HG03196 (cell line): ENCODE measurements around the gene RITA1.
A peak's percentile ranks its signal among the peaks of the same experiment; 100 is the strongest.
"Not testable (repeated sequence)": the region's sequence is repeated elsewhere in the genome, so short reads cannot be mapped to it uniquely, and the experiment has no call there.

ENCODE experiments used
- ATAC-seq: cut with Tn5 transposase; IDR thresholded peaks from one replicate; pipeline ENCODE4 v1.9.1; 2021; ENCODE audit not compliant: unreplicated experiment

RITA1 gene

DNA sequence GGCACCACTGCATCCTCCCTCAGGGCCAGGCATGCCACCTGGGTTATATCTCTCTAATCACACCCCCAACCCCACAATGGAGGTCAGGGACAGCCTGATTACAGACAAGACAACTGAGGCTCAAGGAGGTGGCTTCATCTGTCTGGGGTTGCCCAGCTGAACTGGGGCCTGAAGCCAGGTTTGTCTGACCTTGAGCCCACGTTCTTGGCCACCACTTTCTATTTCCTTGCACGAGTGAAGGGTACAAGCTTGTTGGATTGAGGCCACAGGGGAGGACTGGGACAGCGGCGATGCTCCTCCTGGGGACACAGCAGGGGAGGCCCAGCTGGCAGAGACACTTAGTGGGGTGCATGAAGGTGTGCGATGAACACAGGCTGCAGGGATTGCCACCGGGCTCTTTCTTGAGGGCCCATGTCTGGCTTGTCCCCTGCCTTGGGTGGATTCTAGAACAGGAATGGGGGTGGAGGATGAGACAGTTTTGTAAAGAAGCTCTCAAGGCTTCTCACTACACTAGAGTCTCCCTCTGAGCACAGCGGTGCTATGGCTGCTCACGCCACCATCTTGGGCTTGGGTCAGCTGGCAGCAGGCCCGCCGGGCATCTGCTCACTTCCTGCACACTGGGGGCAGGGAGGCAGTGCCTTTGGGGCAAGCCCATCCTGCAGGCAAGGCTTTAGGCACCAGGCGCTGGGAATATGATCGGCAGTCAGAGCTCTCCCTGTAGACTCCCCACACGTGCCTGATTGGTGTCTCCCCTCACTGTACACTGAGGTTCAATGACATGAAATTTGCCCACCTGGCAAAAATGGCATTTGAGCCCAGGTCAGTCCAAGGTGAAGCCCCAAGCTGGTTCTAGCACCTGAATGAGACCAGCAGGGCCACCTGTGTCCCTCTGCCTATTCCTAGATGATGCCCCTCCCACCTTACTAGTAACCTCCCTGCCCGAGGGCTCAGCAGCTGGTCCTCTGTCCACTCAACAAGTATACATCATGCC lies 16.0 kb downstream of the RITA1 start:
- ATAC-seq, result no peak

DNA sequence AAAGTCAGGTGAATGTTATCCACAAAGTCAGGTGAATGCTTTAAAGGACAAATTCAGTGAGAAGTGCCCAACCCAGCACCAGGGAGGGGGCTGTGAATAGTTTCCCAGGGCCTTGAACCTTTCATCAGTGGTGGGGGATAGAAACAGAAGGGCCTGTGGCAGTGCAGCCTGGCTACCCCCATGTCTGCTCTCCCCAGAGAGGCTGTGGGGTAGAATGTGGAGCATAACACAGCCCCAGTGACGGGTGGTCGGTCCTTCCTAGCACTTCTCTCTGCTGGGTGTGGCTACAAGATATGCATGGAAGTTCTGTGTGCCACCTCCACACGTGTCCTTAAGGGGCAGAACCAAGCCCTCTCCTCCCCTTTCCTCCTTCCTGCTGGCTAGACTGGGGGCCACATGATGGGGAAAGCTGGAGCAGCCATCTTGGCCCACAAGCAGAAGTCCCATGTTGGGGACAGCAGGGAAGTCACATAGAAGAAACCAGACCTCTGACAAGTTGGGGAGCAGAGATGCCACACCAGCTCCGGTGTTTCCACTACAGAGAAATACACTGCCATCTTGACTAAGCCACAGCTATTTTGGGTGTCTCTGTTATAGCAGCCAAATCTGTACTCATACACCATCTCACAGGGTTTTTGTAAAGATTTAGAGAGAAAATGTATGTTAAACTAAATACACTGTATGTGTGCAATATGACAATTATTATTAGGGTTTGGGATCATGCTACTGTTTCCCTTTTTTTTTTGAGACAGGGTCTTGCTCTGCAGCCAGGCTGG lies 17.0 kb downstream of the RITA1 start:
- ATAC-seq, result no peak

DNA sequence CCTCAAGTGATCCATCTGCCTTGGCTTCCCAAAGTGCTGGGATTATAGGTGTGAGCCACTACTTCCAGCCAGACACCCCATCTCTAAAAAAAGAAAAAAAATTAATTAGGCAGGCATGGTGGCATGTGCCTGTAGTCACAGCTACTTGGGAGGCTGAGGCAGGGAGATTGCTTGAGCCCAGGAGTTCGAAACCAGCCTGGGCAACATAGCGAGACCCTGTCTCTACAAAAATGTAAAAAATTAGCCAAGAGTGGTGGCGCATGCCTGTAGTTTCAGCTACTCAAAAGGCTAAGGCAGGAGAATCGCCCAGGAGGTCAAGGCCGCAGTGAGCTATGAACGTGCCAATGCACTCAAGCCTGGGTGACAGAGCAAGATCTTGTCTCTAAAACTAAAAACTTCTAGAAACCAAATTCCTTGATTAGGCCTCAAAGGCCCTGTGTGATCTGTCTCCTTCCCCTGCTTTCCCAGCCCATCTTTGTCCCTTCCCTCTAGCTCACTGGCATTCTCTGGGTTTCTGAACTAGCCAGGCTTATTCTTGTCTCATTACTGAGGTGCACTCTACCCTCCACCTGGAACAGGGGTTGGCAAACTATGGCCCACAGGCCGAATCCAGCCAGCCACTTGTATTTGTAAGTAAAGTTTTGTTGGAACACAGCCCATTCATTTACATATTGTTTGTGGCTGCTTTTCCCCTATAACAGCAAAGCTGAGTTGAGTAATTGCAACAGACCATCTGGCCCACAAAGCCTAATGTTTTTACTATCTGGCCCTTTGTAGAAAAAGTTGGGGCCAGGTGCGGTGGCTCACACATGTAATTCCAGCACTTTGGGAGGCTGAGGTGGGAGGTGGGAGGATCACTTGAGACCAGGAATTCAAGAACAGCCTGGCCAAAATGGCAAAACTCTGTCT lies 18.6 kb downstream of the RITA1 start:
- no peak for ATAC-seq

DNA sequence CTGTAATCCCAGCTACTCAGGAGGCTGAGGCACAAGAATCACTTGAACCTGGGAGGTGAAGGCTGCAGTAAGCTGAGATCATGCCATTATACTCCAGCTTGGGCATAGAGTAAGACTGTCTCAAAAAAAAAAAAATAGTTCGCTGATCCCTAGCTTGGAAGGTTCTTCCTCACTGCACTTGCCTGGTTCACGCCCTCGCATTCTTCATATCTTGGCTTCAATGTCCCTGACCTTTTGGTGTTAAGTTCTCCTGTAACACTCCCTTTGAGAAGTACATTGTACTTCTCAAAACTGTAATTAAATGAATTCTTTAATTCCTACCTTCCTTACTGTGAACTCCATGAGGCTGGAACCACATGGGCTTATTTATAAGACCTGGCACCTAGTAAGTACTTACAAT lies 19.3 kb downstream of the RITA1 start:
- ATAC-seq, result no peak

DNA sequence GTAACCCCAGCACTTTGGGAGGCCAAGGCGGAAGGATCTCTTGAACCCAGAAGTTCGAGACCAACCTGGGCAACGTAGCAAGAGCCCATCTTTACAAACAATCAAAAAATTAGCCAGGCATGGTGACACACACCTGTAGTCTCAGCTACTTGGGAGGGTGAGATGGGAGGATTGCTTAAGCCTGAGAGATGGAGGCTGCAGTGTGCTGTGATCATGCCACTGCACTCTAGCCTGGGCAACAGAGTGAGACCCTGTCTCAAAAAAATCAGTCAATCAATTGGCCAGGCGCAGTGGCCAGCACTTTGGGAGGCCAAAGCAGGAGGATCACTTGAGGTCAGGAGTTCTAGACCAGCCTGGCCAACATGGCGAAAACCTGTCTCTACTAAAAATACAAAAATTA lies 21.3 kb downstream of the RITA1 start:
- ATAC-seq, result not testable (repeated sequence)

DNA sequence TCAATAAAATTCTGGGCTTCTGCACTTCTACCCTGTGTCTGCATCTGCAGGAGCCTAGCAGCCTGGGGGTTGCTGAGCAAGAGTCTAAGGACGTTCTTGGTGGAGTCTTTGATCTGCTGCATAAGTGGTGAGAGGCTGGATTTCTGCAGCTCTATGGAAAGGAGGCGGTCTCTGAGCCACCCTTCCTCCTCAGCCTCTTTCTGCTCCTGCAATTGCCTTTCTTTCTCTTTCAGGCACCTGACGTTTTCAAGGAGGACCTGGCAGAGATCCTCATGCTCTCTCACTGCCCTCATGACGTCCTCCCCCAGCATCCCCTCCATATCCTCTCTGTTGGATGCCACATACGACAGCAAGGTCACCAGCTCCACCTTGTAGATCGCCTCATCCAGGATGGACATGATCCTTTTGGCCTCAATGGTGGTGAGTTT lies 22.1 kb downstream of the RITA1 start:
- ATAC-seq, result peak; percentile 2

DNA sequence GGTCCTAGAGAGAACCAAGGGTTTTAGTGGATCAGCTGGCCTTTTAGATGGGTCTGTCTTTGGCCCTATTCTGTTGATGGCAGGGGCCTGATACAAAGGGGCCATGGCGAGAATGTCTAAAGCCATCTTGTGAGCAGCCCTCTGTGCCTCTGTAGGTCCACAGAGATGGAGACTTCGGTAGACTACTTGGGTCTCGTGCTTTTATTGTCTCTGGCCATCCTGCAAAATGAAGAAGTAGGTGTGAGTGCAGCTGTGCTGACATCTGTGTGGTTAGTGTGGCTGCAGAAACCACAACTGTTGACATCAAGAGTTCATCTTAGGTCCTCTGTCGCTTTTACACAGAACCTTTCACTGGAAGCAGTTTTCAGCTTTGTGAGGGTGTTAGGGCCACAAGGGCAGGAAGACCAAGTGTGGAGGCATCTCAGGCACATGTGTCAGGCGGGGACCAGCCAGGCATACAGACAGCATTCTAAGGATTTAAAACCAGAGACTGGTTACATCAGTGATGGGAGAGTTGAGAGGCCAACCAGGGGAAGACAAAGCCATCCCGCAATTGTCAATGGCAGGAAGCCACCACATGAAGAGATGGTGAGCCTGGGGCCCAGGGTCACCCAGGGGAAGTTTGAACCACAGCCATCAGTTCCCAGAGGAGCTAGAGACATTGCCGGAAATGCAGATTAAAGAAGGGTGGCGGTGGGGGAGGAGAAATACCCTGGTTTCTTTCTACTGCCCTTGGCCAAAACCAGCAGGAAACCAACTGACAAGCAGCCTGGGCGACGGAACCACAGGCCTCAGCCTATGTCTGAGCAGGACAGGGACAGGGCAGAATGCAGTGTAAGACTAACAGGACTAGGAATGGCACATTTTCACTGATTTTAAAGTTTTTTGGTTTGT lies 22.8 kb downstream of the RITA1 start:
- ATAC-seq, result peak; percentile 78

DNA sequence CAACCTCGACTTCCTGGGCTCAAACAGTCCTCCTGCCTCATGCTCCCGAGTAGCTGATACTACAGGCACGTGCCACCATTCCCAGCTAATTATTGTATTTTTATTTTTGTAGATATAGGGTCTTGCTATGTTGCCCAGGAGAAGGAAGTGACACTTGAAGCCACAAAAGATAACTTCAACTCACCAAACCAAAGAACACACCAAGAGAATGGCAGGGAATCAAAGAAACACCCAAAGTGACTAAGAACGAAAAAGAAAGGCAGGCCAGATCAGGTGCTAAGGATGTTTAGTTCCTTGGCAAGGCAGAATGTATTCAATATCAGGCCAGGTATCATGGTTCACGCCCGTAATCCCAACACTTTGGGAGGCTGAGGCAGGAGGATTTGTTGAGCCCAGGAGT lies 25.6 kb downstream of the RITA1 start:
- no peak for ATAC-seq

DNA sequence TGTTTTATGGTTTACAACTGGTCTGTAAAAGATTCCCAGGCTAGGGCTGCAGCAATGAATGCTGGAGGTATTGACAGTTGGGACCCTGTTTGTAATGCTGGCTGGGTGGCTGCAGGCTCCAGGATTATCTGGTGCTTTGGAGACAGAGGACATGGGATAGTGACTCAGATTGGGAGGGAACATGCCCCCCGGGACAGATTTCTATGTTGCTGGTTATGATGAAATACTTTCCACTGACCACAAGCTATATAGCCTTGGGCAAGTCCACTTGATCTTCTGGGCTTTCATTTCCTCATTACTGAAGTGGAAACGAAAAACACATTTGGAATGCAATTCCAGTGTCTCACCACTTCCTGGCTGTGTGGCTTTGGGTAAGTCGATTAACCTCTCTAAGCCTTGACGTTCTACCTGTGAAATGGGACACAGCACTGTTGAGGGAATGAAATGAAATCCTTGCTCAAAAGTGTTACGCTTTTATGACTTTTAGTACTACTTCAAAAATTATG lies 29.4 kb downstream of the RITA1 start:
- ATAC-seq, result peak; percentile 65

DNA sequence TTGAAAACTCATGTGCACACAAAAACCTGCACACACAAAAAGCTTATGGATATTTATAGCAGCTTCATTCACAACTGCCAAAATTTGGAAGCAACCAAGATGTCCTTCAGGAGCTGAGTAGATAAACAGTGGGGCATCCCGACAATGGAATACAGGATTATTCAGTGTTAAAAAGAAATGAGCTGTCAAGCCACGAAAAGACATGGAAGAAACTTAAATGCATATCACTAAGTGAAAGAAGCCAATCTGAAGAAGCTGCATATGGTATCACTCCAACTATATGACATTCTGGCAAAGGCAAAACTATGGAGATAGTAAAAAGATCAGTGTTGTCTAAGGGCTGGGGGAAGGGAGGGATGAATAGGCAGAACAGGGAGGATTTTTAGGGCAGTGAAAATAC lies 30.5 kb downstream of the RITA1 start:
- ATAC-seq, result no peak

DNA sequence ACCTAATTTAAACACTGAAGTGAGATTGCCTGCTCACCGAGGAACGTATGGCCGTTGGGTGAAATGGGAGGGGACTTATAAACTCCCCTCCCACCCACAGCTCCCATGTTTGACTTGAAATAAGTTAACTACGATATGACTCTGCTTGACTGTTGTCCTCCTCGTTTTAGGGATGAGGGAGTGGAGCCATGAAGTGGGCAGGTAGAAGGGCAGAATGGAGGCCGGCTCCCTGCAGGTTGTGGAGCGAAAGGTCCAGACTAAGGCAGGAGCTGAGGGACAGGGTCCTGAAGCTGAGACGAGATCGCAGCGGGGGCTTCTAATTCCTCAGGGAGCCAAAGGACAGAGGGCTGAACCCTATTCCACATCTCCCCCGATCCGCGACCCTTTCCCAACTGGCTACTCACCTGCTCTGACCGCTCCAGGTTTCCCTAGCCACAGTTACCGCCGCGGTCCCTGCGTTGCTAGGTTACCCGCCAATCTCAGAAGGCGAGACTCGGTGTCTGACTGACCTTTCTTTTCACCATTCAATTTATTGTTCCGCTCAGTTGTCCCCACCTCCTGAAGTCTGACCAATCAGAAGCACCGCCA lies 35.2 kb downstream of the RITA1 start:
- ATAC-seq, result no peak

DNA sequence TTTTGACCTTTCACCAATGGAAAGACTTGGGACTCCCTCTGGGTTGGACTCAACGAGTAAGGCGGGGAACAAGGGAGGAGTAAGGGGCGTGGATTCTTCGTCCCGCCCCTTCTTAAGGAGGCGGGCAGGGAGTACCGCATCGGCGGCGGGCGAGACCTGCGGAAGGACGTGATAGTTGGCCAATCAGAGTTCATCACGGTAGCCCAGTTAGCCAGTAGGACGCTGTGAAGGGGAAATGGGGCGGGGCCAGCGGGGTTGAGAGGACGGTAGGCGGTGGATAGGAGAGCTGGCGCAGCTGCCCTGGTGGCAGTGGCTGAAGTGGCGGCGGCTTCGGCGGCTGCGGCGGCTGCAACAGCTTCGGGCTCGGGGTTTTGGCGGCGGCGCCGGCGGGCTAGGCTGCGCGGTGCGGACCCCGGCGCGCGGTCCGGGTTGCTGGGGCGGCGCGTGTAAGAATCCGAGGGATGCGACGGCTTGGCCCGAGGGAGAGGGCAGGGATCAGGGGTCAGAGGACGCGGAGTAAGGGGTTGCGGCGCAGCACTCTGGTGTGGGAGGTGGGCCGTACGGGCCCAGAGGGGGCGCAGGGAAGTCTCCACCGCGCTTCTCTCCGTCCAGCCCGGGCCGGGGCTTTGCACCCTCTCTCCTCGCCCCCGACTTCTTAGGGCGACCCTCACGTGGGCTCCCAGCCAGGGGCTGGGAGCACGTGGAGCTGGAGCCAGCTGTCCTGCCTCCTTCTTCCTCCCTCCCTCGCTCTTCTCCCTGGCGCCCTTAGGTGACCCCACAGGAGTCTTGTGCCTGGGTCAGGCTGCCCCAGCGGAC lies 35.9 kb downstream of the RITA1 start, which contains the start of gene TPCN1:
Gene TPCN1, plus strand, starts transcription at position 284 of the 816 bp plus-strand sequence. CDS start 5,389 bp downstream, outside the sequence.
- peak; percentile 89 for ATAC-seq

DNA sequence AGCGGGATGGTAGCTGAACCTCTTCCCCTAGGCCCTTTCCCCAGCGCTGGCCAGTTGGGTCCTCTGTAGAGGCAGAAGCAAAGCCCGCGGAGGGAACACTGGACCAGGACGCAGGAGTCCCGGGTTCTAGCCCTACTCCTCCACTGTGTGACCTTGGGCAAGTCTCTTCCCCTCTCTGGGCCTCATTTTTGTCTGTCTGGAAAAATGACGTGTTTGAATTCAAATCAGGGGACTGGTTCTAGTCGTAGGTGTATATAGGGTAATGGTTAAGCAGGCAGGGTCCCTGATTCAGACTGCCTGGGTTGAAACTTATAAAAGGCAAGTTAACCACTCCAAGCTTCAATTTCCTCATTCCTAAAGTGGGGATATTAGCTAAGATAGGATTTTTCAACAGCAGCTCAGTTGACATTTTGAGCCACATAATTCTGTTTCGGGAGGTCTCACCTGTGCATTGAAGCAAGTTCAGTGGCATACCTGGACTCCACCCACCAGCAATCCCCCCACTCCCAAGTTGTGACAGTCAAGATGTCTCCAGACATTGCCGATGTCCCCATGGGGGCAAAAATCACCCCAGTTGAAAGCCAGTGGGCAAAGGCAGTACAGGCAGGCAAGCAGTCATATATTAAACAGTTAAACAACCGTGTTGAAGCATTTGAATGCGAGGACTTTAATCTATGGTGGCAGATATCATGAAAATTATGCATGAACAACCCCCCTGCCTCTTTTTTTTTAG lies 36.6 kb downstream of the RITA1 start:
- no peak for ATAC-seq

DNA sequence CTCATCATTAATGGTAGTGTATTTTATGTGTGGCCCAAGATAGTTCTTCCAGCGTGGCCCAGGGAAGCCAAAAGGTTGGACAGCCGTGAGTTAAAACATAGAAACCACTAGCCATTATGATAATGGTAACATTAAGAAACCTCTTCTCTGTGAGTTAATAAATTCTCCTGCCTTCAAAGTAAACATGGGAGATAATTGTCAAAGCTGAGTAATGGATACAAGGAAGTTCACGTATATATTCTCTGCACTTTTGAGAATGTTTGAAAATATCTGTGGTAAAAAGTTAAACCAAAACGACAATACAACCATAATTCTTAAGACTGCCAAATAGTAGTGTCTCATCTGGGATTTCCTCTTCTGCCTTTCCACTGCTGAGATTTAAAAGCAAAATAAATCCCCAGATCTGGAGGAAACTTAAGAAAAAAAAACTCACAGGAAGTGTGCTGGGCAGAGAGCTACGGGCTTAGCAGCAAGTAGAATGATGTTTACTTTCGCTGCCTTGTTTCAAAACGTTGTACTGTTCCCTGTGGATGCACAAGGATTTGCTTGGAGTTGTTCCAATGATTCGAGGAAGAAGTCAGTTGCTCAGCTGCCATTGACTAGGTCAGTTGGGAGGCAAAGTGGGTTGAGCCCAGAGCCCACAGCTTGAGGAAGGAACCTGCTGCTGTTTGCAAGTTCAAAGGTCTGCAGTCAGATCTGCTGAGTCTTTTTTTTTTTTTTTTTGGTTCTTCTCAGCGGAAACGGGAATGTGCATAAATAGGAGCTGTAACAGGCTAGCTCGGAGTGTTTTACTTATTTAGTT lies 37.4 kb downstream of the RITA1 start:
- ATAC-seq, result no peak

DNA sequence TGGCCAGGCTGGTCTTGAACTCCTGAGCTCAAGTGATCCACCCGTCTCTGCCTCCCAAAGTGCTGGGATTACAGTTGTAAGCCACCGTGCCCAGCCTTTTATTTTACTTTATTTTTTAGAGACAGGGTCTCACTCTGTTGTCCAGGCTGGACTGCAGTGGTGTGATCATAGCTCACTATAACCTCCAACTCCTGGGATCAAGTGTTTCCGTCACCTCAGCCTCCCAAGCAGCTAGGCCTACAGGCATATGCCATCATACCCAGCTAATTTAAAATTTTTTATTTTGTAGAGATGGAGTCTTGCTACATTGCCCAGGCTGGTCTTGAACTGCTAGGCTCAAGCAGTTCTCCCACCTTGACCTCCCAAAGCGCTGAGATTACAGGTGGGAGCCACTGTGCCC lies 39.4 kb downstream of the RITA1 start:
- no peak for ATAC-seq

DNA sequence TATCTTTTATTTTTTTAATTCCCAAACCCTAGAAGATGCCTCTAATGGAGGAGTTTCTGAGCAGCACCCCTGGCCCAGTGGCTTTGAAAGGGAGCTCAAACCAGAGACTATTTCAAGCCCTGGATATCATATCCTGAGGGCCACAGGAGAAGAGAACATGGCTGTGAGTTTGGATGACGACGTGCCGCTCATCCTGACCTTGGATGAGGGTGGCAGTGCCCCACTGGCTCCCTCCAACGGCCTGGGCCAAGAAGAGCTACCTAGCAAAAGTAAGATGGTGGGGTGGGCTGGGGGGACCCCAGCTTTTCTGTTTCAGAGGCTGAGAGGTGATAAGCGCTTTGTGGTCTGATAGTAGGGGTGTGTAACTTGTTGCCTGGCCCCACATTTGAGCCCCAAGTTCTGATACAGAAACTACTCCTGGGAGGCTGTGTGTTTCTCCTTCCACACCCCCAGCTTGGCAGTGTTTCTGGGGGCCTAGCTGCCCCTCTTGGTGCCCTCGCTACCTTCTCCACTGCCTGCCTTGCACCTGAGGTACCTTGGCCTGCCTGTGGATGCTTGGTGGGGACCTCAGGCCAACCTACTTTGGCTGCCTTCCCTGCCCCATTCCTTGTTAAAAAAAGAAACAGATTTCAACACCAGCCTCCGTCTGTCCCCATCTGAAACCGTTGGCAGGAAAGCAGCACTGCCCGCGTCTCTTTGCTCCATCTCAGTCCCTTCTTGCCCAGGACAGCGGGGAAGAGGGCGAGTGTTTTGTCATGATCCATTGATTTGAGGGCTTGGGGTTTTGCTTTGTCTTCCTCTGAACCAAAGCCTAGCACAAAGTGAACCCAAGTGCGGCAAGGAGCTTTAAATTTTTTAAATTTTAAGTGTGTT lies 41.4 kb downstream of the RITA1 start:
- ATAC-seq, result no peak
